Gastroesophageal sphincter (tissue), 3 donors: ENCODE measurements around the gene GOLGA6D.

Experiments used
- CTCF ChIP-seq, 4 experiments: fragments of 200-600 bp in 2 of 4; fragments of 450-650 bp in 2 of 4; sonication (generic) in 1 of 4; IDR thresholded peaks; one replicate each; pipeline ENCODE4 v1.5.1; 2017 to 2019; ENCODE audit warnings: antibody characterized with exemption in 4 of 4, mild to moderate bottlenecking in 2 of 4, moderate library complexity in 2 of 4
- EP300 ChIP-seq: sonication (generic); formaldehyde crosslinking; IDR thresholded peaks from one replicate; pipeline ENCODE4 v1.6.1; 2017; ENCODE audit warnings: antibody characterized with exemption, mild to moderate bottlenecking
- POLR2A ChIP-seq, 2 donors: fragments of 450-650 bp; IDR thresholded peaks; one replicate each; pipeline ENCODE4 v1.6.1; 2017; ENCODE audit warnings: antibody characterized with exemption in 2 of 2, mild to moderate bottlenecking in 2 of 2, moderate library complexity in 1 of 2

DNA sequence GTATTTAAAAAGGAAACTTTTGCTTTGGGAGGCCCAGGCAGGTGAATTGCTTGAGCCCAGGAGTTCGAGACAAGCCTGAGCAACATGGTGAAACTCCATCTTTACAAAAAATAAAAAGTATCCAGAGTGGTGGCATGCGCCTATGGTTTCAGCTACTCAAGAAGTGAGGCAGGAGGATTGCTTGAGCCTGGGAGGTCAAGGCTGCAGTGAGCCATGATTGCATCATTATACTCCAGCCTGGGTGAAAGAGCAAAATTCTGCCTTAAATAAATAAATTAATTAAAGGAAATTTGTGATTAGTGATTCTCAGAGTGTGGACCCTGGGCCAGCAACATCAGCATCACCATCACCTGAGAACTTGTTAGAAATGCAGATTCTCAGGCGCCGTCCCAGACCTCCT lies 43.3 kb downstream of the GOLGA6D start:
- TF ChIP-seq CTCF (IDR thresholded peaks at IDR 0.05) (no peak), POLR2A (IDR thresholded peaks at IDR 0.05) (no peak), EP300 (no peak)
